ENCODE measurements around the gene CST5.

DNA sequence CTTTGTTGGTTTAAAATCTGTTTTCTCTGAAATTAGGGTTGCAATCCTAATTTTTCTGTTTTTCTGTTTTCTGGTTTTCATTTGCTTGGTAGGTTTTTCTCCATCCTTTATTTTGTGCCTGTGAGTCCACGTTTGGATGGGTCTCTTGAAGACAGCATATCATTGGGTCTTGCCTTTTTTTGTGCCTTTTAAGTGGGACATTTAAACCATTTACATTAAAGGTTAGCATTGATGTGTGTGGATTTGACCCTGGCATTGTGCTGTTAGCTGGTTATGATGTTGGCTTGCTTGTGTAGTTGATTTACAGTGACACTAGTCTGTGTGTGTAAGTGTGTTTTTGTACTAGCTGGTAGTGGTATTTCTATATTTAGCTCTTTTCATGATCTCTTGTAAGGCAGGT lies 28.0 kb upstream of the CST5 start:
- TF ChIP-seq POLR2AphosphoS5 (IDR thresholded peaks at IDR 0.05; ENCODE audit: low read depth) (no peak), CTCF (conservative IDR thresholded peaks at IDR 0.05; ENCODE audit: low read depth in 2 of 2) (no peak), REST (IDR thresholded peaks at IDR 0.05; ENCODE audit: unreplicated experiment) (no peak), EZH2 (IDR thresholded peaks at IDR 0.05; ENCODE audit: low read depth, unreplicated experiment) (no peak), NANOG (IDR thresholded peaks at IDR 0.05; ENCODE audit: borderline replicate concordance) (no peak), EZH2phosphoT487 (IDR thresholded peaks at IDR 0.05; ENCODE audit: unreplicated experiment) (no peak)
